GM19452 (cell line): ENCODE data around the gene ST6GALNAC6.

Experiments used
- ATAC-seq: cut with Tn5 transposase; IDR thresholded peaks from one replicate; pipeline ENCODE4 v1.9.1; 2021; ENCODE audit not compliant: unreplicated experiment

The ST6GALNAC6 gene

GRCh38 chr9:127917603-127918002 lies 18.2 kb upstream of the ST6GALNAC6 start:
- ATAC-seq: no peak

GRCh38 chr9:127916720-127917581 lies 17.5 kb upstream of the ST6GALNAC6 start, which contains the start of gene ST6GALNAC4:
Gene ST6GALNAC4, minus strand, starts transcription at chr9:127917041. Its CDS starts 622 bp downstream, at chr9:127916419.
- peak; percentile 63 for ATAC-seq

- peak; percentile 27 for ATAC-seq
Measured at GRCh38 chr9:127915801-127916719, 16.7 kb upstream of the ST6GALNAC6 start.

GRCh38 chr9:127915325-127915752 lies 15.9 kb upstream of the ST6GALNAC6 start:
- no peak for ATAC-seq

GRCh38 chr9:127913682-127914081 lies 14.3 kb upstream of the ST6GALNAC6 start:
- no peak for ATAC-seq

- ATAC-seq: no peak
Measured at GRCh38 chr9:127912882-127913281, 13.5 kb upstream of the ST6GALNAC6 start.

GRCh38 chr9:127912296-127912695 lies 12.9 kb upstream of the ST6GALNAC6 start:
- ATAC-seq: no peak

GRCh38 chr9:127910613-127911205 lies 11.3 kb upstream of the ST6GALNAC6 start:
- no peak for ATAC-seq

GRCh38 chr9:127909839-127910273 lies 10.5 kb upstream of the ST6GALNAC6 start:
- no peak for ATAC-seq

GRCh38 chr9:127908660-127908926 lies 9.2 kb upstream of the ST6GALNAC6 start:
- no peak for ATAC-seq

GRCh38 chr9:127907867-127908659 lies 8.7 kb upstream of the ST6GALNAC6 start:
- ATAC-seq: no peak

- ATAC-seq: no peak
Measured at GRCh38 chr9:127905788-127906191, 6.4 kb upstream of the ST6GALNAC6 start.

- ATAC-seq: no peak
Measured at GRCh38 chr9:127905004-127905728, 5.8 kb upstream of the ST6GALNAC6 start.

- no peak for ATAC-seq
Measured at GRCh38 chr9:127904561-127905003, 5.2 kb upstream of the ST6GALNAC6 start.

- no peak for ATAC-seq
Measured at GRCh38 chr9:127903557-127904475, 4.4 kb upstream of the ST6GALNAC6 start.

- ATAC-seq: no peak
Measured at GRCh38 chr9:127898433-127899127, 823 bp downstream of the ST6GALNAC6 start.

GRCh38 chr9:127897193-127897692 lies 2.2 kb downstream of the ST6GALNAC6 start:
- ATAC-seq: no peak
